GM12801 (cell line): ENCODE data around the gene INCENP.

ENCODE experiments used
- CTCF ChIP-seq: IDR thresholded peaks from one replicate; pipeline ENCODE4 v1.5.1; 2011; ENCODE audit warnings: control low read depth; ENCODE audit not compliant: insufficient read length; ENCODE audit errors: extremely low read depth

The INCENP gene

GRCh38 chr11:62132191-62132590 is 8.4 kb downstream of the INCENP start:
- no peak for TF ChIP-seq CTCF

GRCh38 chr11:62132689-62133293 is 9.0 kb downstream of the INCENP start:
- no peak for TF ChIP-seq CTCF

GRCh38 chr11:62133328-62134065 is 9.7 kb downstream of the INCENP start:
- TF ChIP-seq CTCF: no peak

- TF ChIP-seq CTCF: no peak
Observed at GRCh38 chr11:62137276-62137861, 13.6 kb downstream of the INCENP start.

- no peak for TF ChIP-seq CTCF
Observed at GRCh38 chr11:62137881-62138629, 14.2 kb downstream of the INCENP start.

- no peak for TF ChIP-seq CTCF
Observed at GRCh38 chr11:62138630-62139425, 15.0 kb downstream of the INCENP start.
